ENCODE results near the gene FAM53B. TPM values are rescaled to one million over a fixed set of nuclear protein-coding genes. Genes with fewer than 3 reads are reported as not detected.

Gene FAM53B
- total RNA-seq, 4 donors from 2014 or later = 41.0 to 110 (median 50.0) TPM

- in situ Hi-C loops (cut with MboI; ENCODE audit: low pct_ligation_motif_present in 1 of 4, low pct_unique_long_range_greater_than_20kb in 1 of 4, low sequenced_read_pairs in 3 of 4) = no loop called here
Measured at GRCh38 chr10:124667425-124668345, 76.5 kb downstream of the FAM53B start.

GRCh38 chr10:124666494-124666893 is 77.7 kb downstream of the FAM53B start:
- intact Hi-C loops (cut with DNase I; ENCODE audit: low total_unique reads) = no loop called here
- Histone ChIP-seq H3K4me1 (peaks cover 0 to 34% (median 15%) of the 10 kb centered on the region in 4 donors), H3K27ac (no peak overlapping the region)

More at GRCh38 chr10:124667425-124668345, 76.5 kb downstream of the FAM53B start:
- Histone ChIP-seq H3K4me1 (peaks cover 0 to 46% (median 21%) of the 10 kb centered on the region in 4 donors), H3K27ac (peak overlapping the region in 1 of 4 donors; percentile 22), H3K9me3 (no peaks in the 10 kb centered on the region), H3K4me3 (no peak overlapping the region), H3K36me3 (no peaks in the 10 kb centered on the region), H3K27me3 (no peaks in the 10 kb centered on the region)
- TF ChIP-seq CTCF (IDR thresholded peaks at IDR 0.05) = no peak
- TF ChIP-seq POLR2A (IDR thresholded peaks at IDR 0.05) = no peak
- TF ChIP-seq EP300 (IDR thresholded peaks at IDR 0.05; ENCODE audit: low read depth) = no peak
- TF ChIP-seq POLR2AphosphoS5 (IDR thresholded peaks at IDR 0.05) = no peak
- intact Hi-C loops (cut with DNase I; ENCODE audit: low total_unique reads) = no loop called here
- 83% methylated on average over 15 of the region's 15 CpGs; no CpG with 5 or more reads in 1 of the 2 donors for WGBS, 2 donors (ENCODE audit: low coverage in 1 of 2)
- DNase-seq = peak; percentile 47

GRCh38 chr10:124665980-124666379 is 78.2 kb downstream of the FAM53B start:
- Histone ChIP-seq H3K36me3 (no peaks in the 10 kb centered on the region), H3K9me3 (no peaks in the 10 kb centered on the region), H3K27me3 (no peaks in the 10 kb centered on the region), H3K4me1 (peaks cover 0 to 29% (median 15%) of the 10 kb centered on the region in 4 donors), H3K4me3 (no peak overlapping the region), H3K27ac (no peak overlapping the region)
- TF ChIP-seq POLR2AphosphoS5 (IDR thresholded peaks at IDR 0.05) (no peak), CTCF (IDR thresholded peaks at IDR 0.05) (no peak), EP300 (IDR thresholded peaks at IDR 0.05; ENCODE audit: low read depth) (no peak)
- DNase-seq = no peak
- in situ Hi-C loops (cut with MboI; ENCODE audit: low pct_ligation_motif_present in 1 of 4, low pct_unique_long_range_greater_than_20kb in 1 of 4, low sequenced_read_pairs in 3 of 4) = no loop called here
- intact Hi-C loops (cut with DNase I; ENCODE audit: low total_unique reads) = no loop called here
- 70% methylated on average over 3 of the region's 3 CpGs; no CpG with 5 or more reads in 1 of the 2 donors for WGBS, 2 donors (ENCODE audit: low coverage in 1 of 2)

More at GRCh38 chr10:124666494-124666893, 77.7 kb downstream of the FAM53B start:
- in situ Hi-C loops (cut with MboI; ENCODE audit: low pct_ligation_motif_present in 1 of 4, low pct_unique_long_range_greater_than_20kb in 1 of 4, low sequenced_read_pairs in 3 of 4) = no loop called here
- Histone ChIP-seq H3K27me3 (no peaks in the 10 kb centered on the region), H3K9me3 (no peaks in the 10 kb centered on the region), H3K36me3 (no peaks in the 10 kb centered on the region), H3K4me3 (no peak overlapping the region)
- WGBS, 2 donors (ENCODE audit: low coverage in 1 of 2) = 83% methylated on average over 8 of the region's 10 CpGs; no CpG with 5 or more reads in 1 of the 2 donors
- DNase-seq = no peak
- no peak for TF ChIP-seq POLR2A (IDR thresholded peaks at IDR 0.05)
- TF ChIP-seq POLR2AphosphoS5 (IDR thresholded peaks at IDR 0.05) = no peak
- no peak for TF ChIP-seq EP300 (IDR thresholded peaks at IDR 0.05; ENCODE audit: low read depth)
- no peak for TF ChIP-seq CTCF (IDR thresholded peaks at IDR 0.05)

- intact Hi-C loops (cut with DNase I; ENCODE audit: low total_unique reads) (no loop called here), in situ Hi-C loops (cut with MboI; ENCODE audit: low pct_ligation_motif_present in 1 of 4, low pct_unique_long_range_greater_than_20kb in 1 of 4, low sequenced_read_pairs in 3 of 4) (no loop called here)
- H3K4me3 ChIP-seq = no peak overlapping the region
- TF ChIP-seq EP300 (IDR thresholded peaks at IDR 0.05; ENCODE audit: low read depth) = no peak
- TF ChIP-seq POLR2AphosphoS5 (IDR thresholded peaks at IDR 0.05) = no peak
- no peak for TF ChIP-seq POLR2A (IDR thresholded peaks at IDR 0.05)
- TF ChIP-seq CTCF (IDR thresholded peaks at IDR 0.05) = no peak
- H3K4me1 ChIP-seq = peaks cover 0 to 27% (median 15%) of the 10 kb centered on the region in 4 donors
- no peaks in the 10 kb centered on the region for H3K27me3 ChIP-seq
- 93% methylated on average over 7 of the region's 8 CpGs; no CpG with 5 or more reads in 1 of the 2 donors for WGBS, 2 donors (ENCODE audit: low coverage in 1 of 2)
- H3K27ac ChIP-seq = no peak overlapping the region
- DNase-seq = no peak
- no peaks in the 10 kb centered on the region for H3K36me3 ChIP-seq
- no peaks in the 10 kb centered on the region for H3K9me3 ChIP-seq
Measured at GRCh38 chr10:124665558-124665957, 78.6 kb downstream of the FAM53B start.
